Sigmoid colon (tissue), 7 donors: ENCODE measurements around the gene MB. TPM values are rescaled to one million over a fixed set of nuclear protein-coding genes. Genes with fewer than 3 reads are reported as not detected.
A peak's percentile ranks its signal among the peaks of the same experiment; 100 is the strongest.
"Not testable (repeated sequence)": the region's sequence is repeated elsewhere in the genome, so short reads cannot be mapped to it uniquely, and the experiment has no call there.

Experiments used
- DNase-seq: peaks from one replicate; pipeline ENCODE4 v3.0.0-alpha.2; 2019
- H3K27ac ChIP-seq, 4 donors: fragments of 200-600 bp; sonication (generic); one replicate each; pipeline ENCODE4 v1.5.1; 2016 to 2019; ENCODE audit warnings: mild to moderate bottlenecking in 1 of 4
- H3K27me3 ChIP-seq, 3 donors: fragments of 200-600 bp; sonication (generic); one replicate each; pipeline ENCODE4 v1.5.1; 2019; ENCODE audit warnings: mild to moderate bottlenecking in 1 of 3
- H3K36me3 ChIP-seq, 4 donors: fragments of 200-600 bp; sonication (generic); one replicate each; pipeline ENCODE4 v1.5.1; 2016 to 2019
- H3K4me1 ChIP-seq, 4 donors: fragments of 200-600 bp; sonication (generic); one replicate each; pipeline ENCODE4 v1.5.1; 2017 to 2019
- H3K4me3 ChIP-seq, 4 donors: fragments of 200-600 bp; sonication (generic); one replicate each; pipeline ENCODE4 v1.5.1; 2017 to 2019; ENCODE audit warnings: mild to moderate bottlenecking in 2 of 4, moderate library complexity in 1 of 4
- H3K9me3 ChIP-seq, 4 donors: fragments of 200-600 bp in 3 of 4; sonication (generic) in 3 of 4; one replicate each; pipeline versions ENCODE4 v1.5.1 to v1.6.1; 2013 to 2019
- CTCF ChIP-seq, 4 experiments: fragments of 450-650 bp in 3 of 4; fragments of 200-600 bp in 1 of 4; IDR thresholded peaks; one replicate each; pipeline ENCODE4 v1.5.1; 2016 to 2019; ENCODE audit warnings: antibody characterized with exemption in 4 of 4, mild to moderate bottlenecking in 3 of 4, moderate library complexity in 2 of 4
- EP300 ChIP-seq, 4 donors: sonication (generic); formaldehyde crosslinking; IDR thresholded peaks; one replicate each; pipeline ENCODE4 v1.6.1; 2017; ENCODE audit warnings: antibody characterized with exemption in 4 of 4
- POLR2A ChIP-seq, 2 donors: fragments of 450-650 bp; IDR thresholded peaks; one replicate each; pipeline ENCODE4 v1.6.1; 2016; ENCODE audit warnings: antibody characterized with exemption in 2 of 2, mild to moderate bottlenecking in 2 of 2, moderate library complexity in 2 of 2
- POLR2AphosphoS5 ChIP-seq, 4 donors: sonication (generic); formaldehyde crosslinking; IDR thresholded peaks; one replicate each; pipeline ENCODE4 v1.6.1; 2017; ENCODE audit warnings: antibody characterized with exemption in 4 of 4
- WGBS, 2 donors: extraction: QIAGEN DNeasy Blood & Tissue Kit; methylation state at CpG; one replicate each; pipeline ENCODE4 v1.1.7; 2013; 5-methylcytosine and 5-hydroxymethylcytosine counted together
- intact Hi-C: fragments of 100-400 bp; cut with DNase I; formaldehyde crosslinking; loops from one replicate; pipeline ENCODE4 v1.15.1; 2023
- polyA plus RNA-seq, 3 donors: library from polyadenylated mRNA; stranded (reverse); fragments of 200-250 nt; gene quantifications; one replicate each; pipeline ENCODE4 v1.2.3, GENCODE V29; 2013
- total RNA-seq, 4 donors: library from RNA; depleted of rRNA; stranded (reverse); fragments of >200 nt; gene quantifications; one replicate each; pipeline ENCODE4 v1.1.0, GENCODE V29; 2016
- donor health status: healthy with polysubstance abuse.
- donor health status: Bipolar disorder and iron deficiency.
- donor health status: healthy.

MB gene
- total and polyA plus RNA-seq, 7 donors, result 0.68 to 84.7 (median 10.3) TPM; not detected in 1

GRCh38 chr22:35625763-35626432 lies 8.8 kb upstream of the MB start:
- intact Hi-C loops, result loop anchor here (2.0 to 5.0 kb wide), 4 partner anchors 116 to 441 kb away; no protein-coding TSS in a partner anchor
- Histone ChIP-seq H3K9me3 (no peaks in the 10 kb centered on the region), H3K27me3 (no peaks in the 10 kb centered on the region), H3K36me3 (no peaks in the 10 kb centered on the region), H3K4me3 (no peak overlapping the region), H3K4me1 (peaks cover 0 to 41% (median 38%) of the 10 kb centered on the region in 4 donors), H3K27ac (peak overlapping the region in 1 of 4 donors; percentile 94)
- WGBS, 2 donors, result 69 to 73% methylated on average over 10 of the region's 10 CpGs
- no peak for TF ChIP-seq CTCF (IDR thresholded peaks at IDR 0.05)
- TF ChIP-seq POLR2AphosphoS5 (IDR thresholded peaks at IDR 0.05), result no peak
- no peak for TF ChIP-seq POLR2A (IDR thresholded peaks at IDR 0.05)
- TF ChIP-seq EP300 (IDR thresholded peaks at IDR 0.05), result no peak
- no peak for DNase-seq

- Histone ChIP-seq H3K27ac (no peak overlapping the region), H3K9me3 (no peaks in the 10 kb centered on the region), H3K27me3 (no peaks in the 10 kb centered on the region), H3K36me3 (no peaks in the 10 kb centered on the region), H3K4me1 (peaks cover 0 to 44% (median 42%) of the 10 kb centered on the region in 4 donors), H3K4me3 (no peak overlapping the region)
- no peak for DNase-seq
- 83 to 93% methylated on average over 6 of the region's 6 CpGs for WGBS, 2 donors
- intact Hi-C loops, result loop anchor here (5.0 kb wide), 3 partner anchors 82 to 177 kb away; partner anchors contain the start of gene RASD2
- TF ChIP-seq CTCF (IDR thresholded peaks at IDR 0.05), result no peak
- no peak for TF ChIP-seq POLR2AphosphoS5 (IDR thresholded peaks at IDR 0.05)
- TF ChIP-seq POLR2A (IDR thresholded peaks at IDR 0.05), result no peak
- no peak for TF ChIP-seq EP300 (IDR thresholded peaks at IDR 0.05)
These were observed 7.4 kb upstream of the MB start for GRCh38 chr22:35624547-35624946.

GRCh38 chr22:35623885-35624284 lies 6.8 kb upstream of the MB start:
- intact Hi-C loops, result loop anchor here (1.0 to 5.0 kb wide), 6 partner anchors 37 to 274 kb away; partner anchors contain the start of gene RASD2
- H3K4me1 ChIP-seq, result peaks cover 0 to 42% (median 40%) of the 10 kb centered on the region in 4 donors
- not testable (repeated sequence) for H3K4me3 ChIP-seq

GRCh38 chr22:35622191-35622913 lies 5.2 kb upstream of the MB start:
- intact Hi-C loops, result loop anchor here (2.0 to 5.0 kb wide), 4 partner anchors 36 to 175 kb away; partner anchors contain the start of gene RASD2
- TF ChIP-seq POLR2A (IDR thresholded peaks at IDR 0.05), result no peak
- peak in 1 of 4 donors; percentile 2 for TF ChIP-seq EP300 (IDR thresholded peaks at IDR 0.05)
- TF ChIP-seq POLR2AphosphoS5 (IDR thresholded peaks at IDR 0.05), result peak in 2 of 4 donors; percentile 3 to 36
- TF ChIP-seq CTCF (IDR thresholded peaks at IDR 0.05), result no peak
- Histone ChIP-seq H3K9me3 (no peaks in the 10 kb centered on the region), H3K27me3 (no peaks in the 10 kb centered on the region), H3K4me1 (peaks cover 0 to 42% (median 36%) of the 10 kb centered on the region in 4 donors), H3K4me3 (no peak overlapping the region), H3K27ac (peak overlapping the region; percentile 80 to 85 (median 82)), H3K36me3 (no peaks in the 10 kb centered on the region)
- 27 to 68% methylated on average over 9 of the region's 9 CpGs for WGBS, 2 donors
- DNase-seq, result peak; percentile 88

More at GRCh38 chr22:35623885-35624284, 6.8 kb upstream of the MB start:
- H3K27me3 ChIP-seq, H3K36me3 ChIP-seq, DNase-seq, H3K27ac ChIP-seq, H3K9me3 ChIP-seq: not testable (repeated sequence)
- WGBS, 2 donors, result 89 to 94% methylated on average over 5 of the region's 5 CpGs

GRCh38 chr22:35621451-35621850 lies 4.3 kb upstream of the MB start:
- 87 to 92% methylated on average over 6 of the region's 6 CpGs for WGBS, 2 donors
- TF ChIP-seq CTCF (IDR thresholded peaks at IDR 0.05) (no peak), POLR2A (IDR thresholded peaks at IDR 0.05) (no peak), POLR2AphosphoS5 (IDR thresholded peaks at IDR 0.05) (no peak), EP300 (IDR thresholded peaks at IDR 0.05) (no peak)
- H3K9me3 ChIP-seq, result no peaks in the 10 kb centered on the region
- H3K27me3 ChIP-seq, result no peaks in the 10 kb centered on the region
- no peak for DNase-seq
- H3K4me1 ChIP-seq, result peaks cover 0 to 35% (median 33%) of the 10 kb centered on the region in 4 donors
- intact Hi-C loops, result loop anchor here (5.0 kb wide), 3 partner anchors 79 to 174 kb away; partner anchors contain the start of gene RASD2
- no peak overlapping the region for H3K4me3 ChIP-seq
- no peaks in the 10 kb centered on the region for H3K36me3 ChIP-seq
- peak overlapping the region; percentile 80 to 85 (median 82) for H3K27ac ChIP-seq
